ENCODE data around the gene NUSAP1.
"Not testable (repeated sequence)": the region's sequence is repeated elsewhere in the genome, so short reads cannot be mapped to it uniquely, and the experiment has no call there.

NUSAP1 gene, protein sequence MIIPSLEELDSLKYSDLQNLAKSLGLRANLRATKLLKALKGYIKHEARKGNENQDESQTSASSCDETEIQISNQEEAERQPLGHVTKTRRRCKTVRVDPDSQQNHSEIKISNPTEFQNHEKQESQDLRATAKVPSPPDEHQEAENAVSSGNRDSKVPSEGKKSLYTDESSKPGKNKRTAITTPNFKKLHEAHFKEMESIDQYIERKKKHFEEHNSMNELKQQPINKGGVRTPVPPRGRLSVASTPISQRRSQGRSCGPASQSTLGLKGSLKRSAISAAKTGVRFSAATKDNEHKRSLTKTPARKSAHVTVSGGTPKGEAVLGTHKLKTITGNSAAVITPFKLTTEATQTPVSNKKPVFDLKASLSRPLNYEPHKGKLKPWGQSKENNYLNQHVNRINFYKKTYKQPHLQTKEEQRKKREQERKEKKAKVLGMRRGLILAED

DNA sequence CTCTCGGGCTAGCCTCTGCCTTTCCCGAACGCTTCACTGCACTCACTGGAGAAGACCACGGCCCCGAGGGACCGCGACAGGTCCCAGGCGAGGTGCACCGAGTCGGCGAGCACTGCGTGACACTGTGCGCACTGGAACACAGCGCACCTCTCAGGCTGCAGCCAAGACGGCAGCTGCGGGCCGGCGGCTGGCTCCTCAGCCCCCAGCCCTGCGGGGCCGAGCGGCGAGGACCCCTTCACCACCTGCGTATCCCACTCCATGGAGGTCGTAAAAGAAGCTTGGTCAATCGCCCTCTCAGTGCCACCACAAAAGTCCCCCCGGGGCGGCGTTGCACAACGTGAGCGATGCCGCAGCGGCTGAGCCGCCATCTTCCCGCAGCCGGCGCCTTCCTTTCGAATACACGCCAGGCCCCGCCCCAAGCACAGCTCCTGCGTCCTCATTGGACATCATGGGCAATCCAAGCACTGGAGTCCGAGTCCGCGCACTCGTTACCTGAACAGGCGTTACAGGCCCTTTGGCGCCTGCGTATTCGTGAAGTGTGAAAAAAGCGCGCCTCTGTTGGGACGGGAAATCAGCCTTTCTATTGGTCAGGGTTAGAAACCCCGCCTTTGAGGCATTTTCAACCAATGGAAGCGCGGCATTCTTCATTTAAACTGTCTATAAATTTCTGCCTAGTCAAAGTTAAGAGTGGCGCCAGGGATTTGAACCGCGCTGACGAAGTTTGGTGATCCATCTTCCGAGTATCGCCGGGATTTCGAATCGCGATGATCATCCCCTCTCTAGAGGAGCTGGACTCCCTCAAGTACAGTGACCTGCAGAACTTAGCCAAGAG, at the start of gene NUSAP1, which contains the start of gene OIP5:
NUSAP1 (plus strand) TSS at position 688 of the 832 bp plus-strand sequence; CDS start at position 765, 77 bp downstream.
OIP5 (minus strand) TSS at position 398 of the 832 bp plus-strand sequence; CDS start at position 368, 30 bp downstream.
- Mint-ChIP-seq H3K27me3 (no peaks in the 10 kb centered on the region), H3K4me1 (peaks cover 42% of the 10 kb centered on the region), H3K27ac (peak within 1 kb of the TSS; percentile 96 to 99), H3K9me3 (no peaks in the 10 kb centered on the region), H3K4me3 (peak within 1 kb of the TSS; percentile 93 to 94)
- peak; percentile 98 for ATAC-seq
- peak; percentile 96 to 99 for DNase-seq

GRCh38 chr15:41282980-41283652, 49.6 kb upstream of the NUSAP1 start:
- H3K9me3 Mint-ChIP-seq, DNase-seq, ATAC-seq, H3K27me3 Mint-ChIP-seq: not testable (repeated sequence)
- peak overlapping the region; percentile 97 for H3K27ac Mint-ChIP-seq
- peaks cover 35% of the 10 kb centered on the region for H3K4me1 Mint-ChIP-seq
- peak overlapping the region; percentile 92 to 96 for H3K4me3 Mint-ChIP-seq

DNA sequence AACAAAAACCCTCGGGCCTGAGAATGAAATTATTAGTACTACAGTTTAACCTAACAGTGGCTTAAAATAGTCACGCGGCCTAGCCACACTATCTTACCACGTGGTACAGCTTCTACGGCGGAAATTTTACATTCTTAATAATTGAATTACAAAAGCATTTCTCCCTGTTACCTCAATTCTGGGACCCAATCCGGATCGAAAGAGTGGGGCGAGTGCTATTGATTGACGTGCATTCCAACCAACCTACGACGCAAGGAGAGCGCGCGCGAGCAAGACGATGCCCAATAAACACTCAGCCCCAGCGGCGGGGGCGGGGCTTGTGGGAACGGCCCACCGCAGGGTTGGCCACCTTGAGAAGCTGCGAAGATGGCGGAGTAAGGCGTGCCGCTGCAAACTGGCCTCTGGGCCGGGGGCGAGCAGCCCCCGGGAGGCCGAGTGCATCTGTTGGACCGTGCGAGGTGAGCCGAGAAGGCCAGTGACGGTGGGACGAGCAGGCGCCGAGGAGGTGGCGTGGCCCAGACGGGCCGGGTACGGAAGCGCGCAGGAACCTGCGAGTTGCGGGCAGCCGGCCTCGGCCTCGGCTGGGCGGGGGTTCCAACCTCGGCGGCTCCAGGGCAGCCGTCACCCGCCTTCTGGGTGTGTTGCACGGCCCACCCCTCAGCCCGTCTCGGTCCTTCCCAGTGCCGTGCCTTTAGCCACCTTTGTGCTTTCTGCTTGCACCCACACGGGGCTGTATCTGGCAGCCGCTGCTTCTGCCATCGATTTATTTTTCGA, 48.8 kb upstream of the NUSAP1 start:
- peak overlapping the region; percentile 92 to 96 for H3K4me3 Mint-ChIP-seq
- peak; percentile 96 for ATAC-seq
- DNase-seq, result peak; percentile 97 to 98
- peaks cover 42% of the 10 kb centered on the region for H3K4me1 Mint-ChIP-seq
- H3K9me3 Mint-ChIP-seq, result no peaks in the 10 kb centered on the region
- peak overlapping the region; percentile 97 for H3K27ac Mint-ChIP-seq
- no peaks in the 10 kb centered on the region for H3K27me3 Mint-ChIP-seq

DNA sequence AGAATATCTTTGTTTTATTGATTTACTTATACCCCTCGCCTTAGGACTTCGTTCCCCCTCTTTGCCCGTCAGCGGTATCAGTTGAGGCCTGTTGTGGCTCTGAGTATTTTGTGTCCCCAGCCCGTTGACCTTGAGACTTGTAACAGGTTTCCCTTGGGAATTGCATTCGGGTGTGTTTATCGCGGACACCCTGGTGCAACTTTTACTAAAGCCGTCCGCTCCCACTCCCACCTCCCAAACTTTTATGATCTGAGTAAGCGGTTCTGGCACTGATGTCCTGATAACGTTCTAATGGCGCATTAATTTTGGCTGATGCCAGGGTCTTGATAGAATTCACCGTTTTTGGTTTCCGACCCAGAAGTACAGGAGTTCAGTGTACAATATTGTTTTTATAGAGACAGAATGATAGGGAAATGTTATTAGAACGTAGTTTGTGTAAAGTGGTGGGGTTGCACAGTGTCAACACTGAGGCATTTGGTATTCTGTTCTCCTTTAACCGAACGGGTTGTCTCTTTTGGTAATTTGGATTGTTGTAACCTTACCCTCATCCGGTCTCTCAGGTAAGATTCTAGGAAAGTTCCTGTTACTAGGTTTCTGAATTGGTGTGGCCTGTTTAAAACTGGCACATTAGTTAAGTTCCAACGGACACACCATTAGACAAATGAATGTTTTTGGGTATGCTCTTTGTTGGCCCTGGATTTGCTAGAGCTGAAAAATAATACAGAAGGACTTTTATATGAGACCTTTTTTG, 48.1 kb upstream of the NUSAP1 start:
- DNase-seq (no peak), ATAC-seq (no peak)
- H3K27ac Mint-ChIP-seq, result peak overlapping the region; percentile 95 to 97
- H3K4me3 Mint-ChIP-seq, result peak overlapping the region; percentile 92 to 96
- H3K4me1 Mint-ChIP-seq, result peaks cover 43% of the 10 kb centered on the region
- H3K9me3 Mint-ChIP-seq, result no peaks in the 10 kb centered on the region
- H3K27me3 Mint-ChIP-seq, result no peaks in the 10 kb centered on the region

- DNase-seq (peak in 1 of 2 donors; percentile 33), ATAC-seq (no peak)
- Mint-ChIP-seq H3K27me3 (no peaks in the 10 kb centered on the region), H3K27ac (peak overlapping the region; percentile 95 to 97), H3K4me3 (peak overlapping the region; percentile 92 to 96), H3K4me1 (peaks cover 43% of the 10 kb centered on the region), H3K9me3 (no peaks in the 10 kb centered on the region)
These were observed 47.4 kb upstream of the NUSAP1 start for GRCh38 chr15:41285285-41285684.

GRCh38 chr15:41286665-41287333, 45.9 kb upstream of the NUSAP1 start:
- DNase-seq (no peak), ATAC-seq (no peak)
- peak overlapping the region in 1 of 2 donors; percentile 57 for H3K27ac Mint-ChIP-seq
- no peaks in the 10 kb centered on the region for H3K9me3 Mint-ChIP-seq
- peak overlapping the region; percentile 10 to 81 for H3K4me3 Mint-ChIP-seq
- H3K27me3 Mint-ChIP-seq, result no peaks in the 10 kb centered on the region
- peaks cover 52% of the 10 kb centered on the region for H3K4me1 Mint-ChIP-seq

GRCh38 chr15:41288464-41288863, 44.2 kb upstream of the NUSAP1 start:
- peaks cover 41% of the 10 kb centered on the region for H3K4me1 Mint-ChIP-seq
- no peak overlapping the region for H3K4me3 Mint-ChIP-seq
- ATAC-seq, result no peak
- no peaks in the 10 kb centered on the region for H3K9me3 Mint-ChIP-seq
- H3K27me3 Mint-ChIP-seq, result no peaks in the 10 kb centered on the region
- DNase-seq, result no peak
- peak overlapping the region in 1 of 2 donors; percentile 47 for H3K27ac Mint-ChIP-seq

DNA sequence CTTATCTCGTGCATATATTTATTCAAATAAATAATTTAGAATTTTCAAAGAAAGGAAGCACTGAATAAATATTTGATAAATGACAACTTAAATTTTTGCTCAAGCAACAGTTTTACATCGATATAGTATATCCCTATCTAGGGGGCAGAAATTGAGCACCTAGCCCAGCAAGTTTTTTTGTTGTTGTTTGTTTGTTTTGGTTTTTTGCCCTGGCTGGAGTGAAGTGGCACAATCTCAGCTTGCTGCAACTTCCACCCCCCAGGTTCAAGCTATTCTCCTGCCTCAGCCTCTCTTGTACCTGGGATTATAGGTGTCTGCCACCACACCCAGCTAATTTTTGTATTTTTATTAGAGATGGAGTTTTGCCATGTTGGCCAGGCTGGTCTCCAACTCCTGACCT, 42.7 kb upstream of the NUSAP1 start:
- no peak overlapping the region for H3K27ac Mint-ChIP-seq
- no peaks in the 10 kb centered on the region for H3K27me3 Mint-ChIP-seq
- H3K4me3 Mint-ChIP-seq, result no peak overlapping the region
- H3K9me3 Mint-ChIP-seq, result no peaks in the 10 kb centered on the region
- ATAC-seq (no peak), DNase-seq (no peak)
- peaks cover 37% of the 10 kb centered on the region for H3K4me1 Mint-ChIP-seq

DNA sequence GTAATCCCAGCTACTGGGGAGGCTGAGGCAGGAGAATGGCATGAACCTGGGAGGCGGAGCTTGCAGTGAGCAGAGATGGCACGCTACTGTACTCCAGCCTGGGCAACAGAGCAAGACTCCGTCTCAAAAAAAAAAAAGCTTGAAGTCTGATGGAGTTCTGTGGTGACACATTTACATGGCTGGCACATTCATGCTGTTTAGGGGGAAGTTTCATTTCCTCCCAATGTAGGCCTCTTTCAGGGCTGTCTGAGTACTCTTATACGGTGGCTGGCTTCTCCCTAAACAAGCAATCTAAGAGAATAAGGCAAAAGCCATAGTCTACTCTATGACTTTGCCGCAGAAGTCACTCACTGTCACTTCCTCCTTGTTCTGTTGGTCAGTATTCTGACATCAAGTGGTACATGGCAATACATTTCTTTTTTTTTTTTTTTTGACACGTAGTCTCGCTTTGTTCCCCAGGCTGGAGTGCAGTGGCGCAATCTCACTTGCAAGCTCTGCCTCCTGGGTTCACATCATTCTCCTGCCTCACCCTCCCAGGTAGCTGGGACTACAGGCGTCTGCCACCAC, 41.5 kb upstream of the NUSAP1 start:
- ATAC-seq (peak; percentile 49), DNase-seq (no peak)
- Mint-ChIP-seq H3K27me3 (no peaks in the 10 kb centered on the region), H3K4me1 (peaks cover 35% of the 10 kb centered on the region), H3K27ac (no peak overlapping the region), H3K9me3 (no peaks in the 10 kb centered on the region), H3K4me3 (no peak overlapping the region)

DNA sequence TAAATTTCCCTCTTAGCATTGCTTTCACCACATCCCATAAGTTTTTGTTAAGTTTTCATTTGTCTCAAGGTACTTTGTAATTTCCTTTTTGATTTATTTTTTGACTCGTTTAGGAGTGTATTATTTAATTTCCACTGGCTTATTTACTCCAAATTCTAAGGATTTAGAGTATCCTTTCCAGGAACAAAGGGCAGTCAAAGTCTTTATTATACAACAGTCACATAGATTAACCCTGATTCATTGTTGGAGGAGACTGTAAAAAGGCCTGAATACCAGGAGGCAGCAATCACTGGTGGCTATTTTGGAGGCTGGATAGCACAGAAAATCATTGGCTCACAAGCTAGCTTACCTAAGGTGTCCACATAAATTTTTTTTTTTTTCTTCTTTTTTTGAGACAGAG, 40.2 kb upstream of the NUSAP1 start:
- DNase-seq, result no peak
- no peak overlapping the region for H3K4me3 Mint-ChIP-seq
- ATAC-seq, result no peak
- peaks cover 26% of the 10 kb centered on the region for H3K4me1 Mint-ChIP-seq
- H3K27me3 Mint-ChIP-seq, result no peaks in the 10 kb centered on the region
- no peak overlapping the region for H3K27ac Mint-ChIP-seq
- no peaks in the 10 kb centered on the region for H3K9me3 Mint-ChIP-seq

- ATAC-seq, H3K4me3 Mint-ChIP-seq, H3K27ac Mint-ChIP-seq, DNase-seq, H3K27me3 Mint-ChIP-seq, H3K9me3 Mint-ChIP-seq: not testable (repeated sequence)
- peaks cover 14% of the 10 kb centered on the region for H3K4me1 Mint-ChIP-seq
These were observed 31.5 kb upstream of the NUSAP1 start for GRCh38 chr15:41301139-41301538.

DNA sequence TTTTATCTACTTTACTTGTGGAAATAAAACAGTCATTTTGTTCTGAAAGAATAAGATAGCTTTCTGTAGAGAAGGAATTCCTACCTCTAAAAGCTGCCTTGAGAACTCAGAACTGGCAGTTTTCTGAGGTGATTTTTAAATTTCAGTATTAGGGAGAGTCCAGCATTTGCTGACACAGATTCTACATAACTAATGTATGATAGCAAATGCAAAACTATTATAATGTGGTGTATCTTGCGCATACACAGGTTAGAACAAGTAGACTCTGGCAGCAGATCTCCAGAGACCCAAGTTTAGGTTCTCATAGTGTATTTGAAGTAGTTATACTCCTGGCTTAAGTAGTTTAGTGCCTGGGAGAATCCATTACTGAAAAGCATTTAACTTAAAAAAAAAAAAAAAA, 31.1 kb upstream of the NUSAP1 start:
- Mint-ChIP-seq H3K9me3 (no peaks in the 10 kb centered on the region), H3K27me3 (no peaks in the 10 kb centered on the region), H3K27ac (no peak overlapping the region), H3K4me1 (peaks cover 14% of the 10 kb centered on the region), H3K4me3 (no peak overlapping the region)
- DNase-seq (no peak), ATAC-seq (no peak)

DNA sequence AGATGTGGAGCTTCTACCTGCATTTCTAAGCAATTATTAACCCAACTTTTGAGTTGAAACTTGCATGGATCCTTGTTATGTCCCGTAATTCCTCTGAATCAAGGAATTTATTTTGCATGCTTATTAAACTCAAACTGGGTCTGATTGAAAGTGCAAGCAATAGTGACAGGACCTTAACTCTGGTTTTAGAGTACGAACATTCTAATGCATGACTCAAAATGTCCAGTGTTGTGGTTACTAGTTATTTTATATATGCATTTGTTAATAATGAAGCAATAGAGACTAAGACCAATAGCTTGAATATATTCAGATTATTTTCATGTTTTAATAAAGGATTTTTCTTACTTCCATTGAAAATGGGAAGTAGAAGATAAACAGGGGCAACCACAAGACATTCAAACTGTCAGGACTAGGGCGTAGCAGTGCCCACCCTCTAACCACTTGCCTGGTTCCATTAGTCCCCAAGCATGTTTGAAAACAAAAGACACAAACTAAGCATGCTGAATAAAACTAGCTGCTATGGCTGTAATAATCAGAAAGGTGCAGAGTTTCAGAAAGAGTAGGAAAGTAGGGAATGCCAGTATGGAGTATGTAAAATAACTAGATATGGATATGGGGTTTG, 28.4 kb upstream of the NUSAP1 start:
- H3K9me3 Mint-ChIP-seq, result no peaks in the 10 kb centered on the region
- H3K27ac Mint-ChIP-seq, result no peak overlapping the region
- H3K4me1 Mint-ChIP-seq, result peaks cover 14% of the 10 kb centered on the region
- no peaks in the 10 kb centered on the region for H3K27me3 Mint-ChIP-seq
- DNase-seq (no peak), ATAC-seq (no peak)
- no peak overlapping the region for H3K4me3 Mint-ChIP-seq
